COR-L47 (cell line): ENCODE measurements around the gene OR5H15.
"Not testable (repeated sequence)": the region's sequence is repeated elsewhere in the genome, so short reads cannot be mapped to it uniquely, and the experiment has no call there.

Experiments
- DNase-seq: peaks from one replicate; lab custom pipeline; 2025; lab: John Stamatoyannopoulos, UW

OR5H15 gene

DNA sequence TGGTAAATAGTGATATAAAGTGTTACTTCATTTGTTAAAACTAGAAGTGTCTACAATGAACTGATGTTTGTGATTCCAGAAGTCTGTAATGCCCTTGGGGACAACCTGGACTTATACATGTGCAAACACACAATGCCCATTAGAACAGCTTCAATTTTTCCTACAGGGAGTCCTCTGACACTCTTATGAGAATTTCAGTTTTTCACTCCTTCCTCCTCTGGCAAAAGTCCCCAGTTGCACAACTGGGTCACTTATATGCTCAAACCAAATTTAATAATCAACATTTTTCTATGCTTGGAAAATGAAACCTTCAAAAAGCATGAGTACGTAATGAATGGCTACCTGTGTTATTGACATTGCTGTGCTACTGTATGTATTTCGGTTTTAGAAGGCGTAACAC lies at the start of gene OR5H15:
Gene OR5H15 (plus strand): TSS at position 301 of the 400 bp plus-strand sequence. CDS start 2,004 bp downstream, outside the sequence.
- DNase-seq, result no peak

DNA sequence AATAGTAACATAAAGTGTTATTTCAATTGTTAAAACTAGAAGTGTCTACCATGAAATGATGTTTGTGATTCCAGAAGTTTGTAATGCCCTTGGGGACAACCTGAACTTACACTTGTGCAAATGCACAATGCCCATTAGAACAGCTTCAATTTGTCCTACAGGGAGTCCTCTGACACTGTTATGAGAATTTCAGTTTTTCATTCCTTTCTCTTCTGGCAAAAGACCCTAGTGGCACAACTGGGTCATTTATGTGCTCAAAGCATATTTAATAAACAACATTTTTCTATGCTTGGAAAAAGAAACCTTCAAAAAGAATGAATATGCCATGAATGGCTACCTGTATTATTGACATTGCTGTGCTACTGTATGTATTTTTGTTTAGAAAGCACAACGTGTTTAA lies 36.1 kb upstream of the OR5H15 start, which contains the start of gene OR5H1:
Gene OR5H1 (plus strand): TSS at position 301 of the 400 bp plus-strand sequence. CDS start 1,977 bp downstream, outside the sequence.
- no peak for DNase-seq

DNA sequence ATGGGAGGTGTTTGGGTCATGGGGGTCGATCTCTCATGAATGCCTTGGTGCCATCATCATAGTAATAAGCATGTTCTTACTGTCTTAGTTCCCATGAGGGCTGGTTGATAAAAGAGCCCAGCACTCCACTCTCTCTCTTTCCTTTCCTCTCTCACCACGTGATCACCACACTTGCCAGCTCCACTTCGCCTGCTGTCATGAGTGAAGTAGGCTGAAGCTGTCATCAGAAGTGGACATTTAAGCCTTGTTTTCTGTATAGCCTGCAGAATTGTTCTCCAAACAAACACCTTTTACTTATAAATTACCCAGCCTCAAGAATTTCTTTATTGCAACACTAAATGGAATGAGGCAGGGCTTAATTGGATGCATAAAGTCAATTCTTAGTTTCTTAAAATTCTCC lies 29.9 kb upstream of the OR5H15 start:
- DNase-seq, result no peak

DNA sequence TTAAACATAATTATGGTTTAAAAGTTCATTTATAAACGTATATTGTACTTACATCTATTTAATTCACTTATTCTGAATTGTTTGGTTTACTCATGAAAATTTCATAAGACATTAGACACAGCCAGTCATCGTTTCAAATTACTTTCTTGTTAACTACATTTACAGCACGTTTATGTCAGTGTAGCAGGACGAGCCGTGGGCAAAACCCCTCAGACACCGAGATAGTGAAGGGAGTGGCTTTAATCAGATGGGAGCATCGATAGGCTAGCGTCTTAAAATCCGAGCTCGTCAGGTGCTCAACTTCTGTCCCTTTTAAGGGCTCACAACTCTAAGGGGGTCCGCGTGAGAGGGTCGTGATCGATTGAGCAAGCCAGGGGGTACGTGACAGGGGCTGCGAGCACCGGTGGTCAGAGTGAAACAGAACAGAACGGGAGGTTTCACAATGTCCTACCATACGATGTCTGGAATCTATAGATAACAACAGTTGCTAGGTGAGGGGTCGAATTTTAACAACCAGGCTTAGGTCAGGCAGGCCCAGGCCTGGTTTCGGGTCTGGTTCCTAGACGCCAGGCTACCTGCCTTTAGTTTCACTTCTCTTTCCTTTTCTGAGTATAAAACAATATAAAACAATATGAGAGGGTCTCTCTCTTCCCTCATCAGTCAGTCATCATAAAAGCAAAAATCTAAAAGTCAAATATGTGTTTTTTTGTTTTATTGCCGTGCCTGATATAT lies 28.5 kb upstream of the OR5H15 start:
- not testable (repeated sequence) for DNase-seq

DNA sequence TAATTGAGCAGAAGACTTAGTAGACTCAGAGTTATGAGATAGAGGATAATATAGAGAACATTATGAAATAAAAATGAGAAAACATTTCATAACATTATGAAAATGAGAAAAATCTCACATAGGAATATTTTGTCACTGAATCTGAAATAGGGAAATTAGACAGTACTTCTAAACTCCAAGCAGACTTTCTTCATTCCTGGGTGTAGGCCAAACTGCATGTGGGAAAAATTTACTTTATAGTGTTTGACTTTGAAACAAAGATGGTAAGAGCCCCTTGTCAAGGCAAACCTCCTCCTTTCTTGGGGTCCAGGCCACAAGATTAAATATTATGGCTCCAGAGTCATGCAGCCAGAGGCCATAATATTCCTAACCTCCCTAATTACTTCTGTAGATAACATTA lies 26.0 kb upstream of the OR5H15 start:
- no peak for DNase-seq

DNA sequence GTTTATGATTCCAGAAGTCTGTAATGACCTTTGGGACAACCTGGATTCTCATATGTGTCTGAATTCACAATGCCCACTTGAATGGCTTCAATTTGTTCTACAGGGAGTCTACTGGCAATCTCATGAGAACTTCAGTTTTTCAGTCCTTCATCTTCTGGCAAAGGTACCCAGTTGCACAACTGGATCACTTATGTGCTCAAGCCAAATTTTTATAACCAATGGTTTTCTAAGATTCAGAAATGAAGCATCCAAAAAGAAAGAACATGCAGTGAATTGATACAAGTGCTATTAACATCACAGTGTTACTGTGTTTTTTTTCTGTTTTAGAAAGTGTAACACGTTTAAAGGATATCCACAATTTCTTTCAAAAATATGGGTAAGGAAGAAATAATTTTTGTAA lies 19.3 kb upstream of the OR5H15 start, which contains the start of gene OR5H14:
Gene OR5H14 (plus strand): TSS at position 301 of the 400 bp plus-strand sequence. CDS start 1,907 bp downstream, outside the sequence.
- no peak for DNase-seq

DNA sequence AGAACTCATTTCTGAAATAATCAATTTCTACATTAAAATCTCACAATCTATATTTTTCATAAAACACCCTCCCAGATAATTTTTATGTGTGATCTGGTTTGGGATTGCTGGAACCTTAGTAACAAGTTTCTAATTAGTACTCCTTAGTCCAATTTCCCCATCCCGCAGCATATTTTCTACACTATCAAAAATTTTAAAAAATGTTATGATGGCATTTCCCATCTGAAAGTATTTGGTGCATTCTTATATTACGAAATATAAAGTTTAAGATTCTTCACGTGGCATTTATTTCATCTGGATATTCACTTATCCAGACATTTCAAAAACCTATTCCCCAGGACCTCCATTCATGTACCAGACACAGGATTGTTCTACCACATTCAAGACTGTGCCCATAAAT lies 17.7 kb upstream of the OR5H15 start:
- no peak for DNase-seq

DNA sequence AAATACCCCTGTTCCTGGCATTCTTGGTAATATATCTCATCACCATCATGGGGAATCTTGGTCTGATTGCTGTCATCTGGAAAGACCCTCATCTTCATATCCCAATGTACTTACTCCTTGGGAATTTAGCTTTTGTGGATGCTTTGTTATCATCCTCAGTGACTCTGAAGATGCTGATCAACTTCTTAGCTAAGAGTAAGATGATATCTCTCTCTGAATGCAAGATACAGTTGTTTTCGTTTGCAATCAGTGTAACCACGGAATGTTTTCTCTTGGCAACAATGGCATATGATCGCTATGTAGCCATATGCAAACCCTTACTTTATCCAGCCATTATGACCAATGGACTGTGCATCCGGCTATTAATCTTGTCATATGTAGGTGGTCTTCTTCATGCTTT lies 17.0 kb upstream of the OR5H15 start:
- not testable (repeated sequence) for DNase-seq

DNA sequence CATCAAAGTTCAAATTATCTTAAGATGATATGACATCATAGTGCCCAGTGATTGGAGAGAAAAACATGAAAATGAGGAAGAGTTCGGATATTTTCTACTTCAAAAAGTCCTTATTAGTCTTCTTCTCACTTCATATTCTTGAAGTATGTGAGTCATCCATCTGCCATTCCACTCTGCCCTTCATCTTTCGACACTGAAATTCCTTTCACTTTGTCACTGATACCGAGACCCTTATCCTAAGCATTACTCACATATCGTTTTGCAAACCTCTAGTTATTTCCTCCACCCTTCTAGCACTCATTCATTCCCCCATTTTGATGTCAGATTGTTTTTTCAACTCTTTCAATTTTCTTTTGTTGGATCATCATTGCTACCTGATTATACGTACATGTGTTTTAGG lies 15.3 kb upstream of the OR5H15 start:
- DNase-seq, result no peak

DNA sequence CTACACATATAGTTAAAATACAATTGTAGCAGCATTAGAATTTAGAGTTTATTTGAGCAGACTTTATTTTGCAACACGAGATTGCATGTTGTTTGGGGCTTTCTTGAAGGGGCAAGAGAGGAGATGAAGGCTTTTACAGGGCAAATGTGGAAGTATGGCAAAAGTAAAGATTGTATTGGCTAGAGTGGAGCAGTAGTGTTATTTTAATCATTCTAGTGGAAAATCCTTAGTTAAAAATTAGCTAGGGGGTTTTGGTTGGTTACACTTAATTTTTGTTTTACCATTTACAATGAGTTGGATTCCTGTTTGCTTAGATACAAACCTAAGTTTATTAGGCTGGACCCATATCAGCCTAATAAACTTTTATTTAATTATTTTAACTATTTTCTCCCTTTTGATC lies 4.6 kb downstream of the OR5H15 start:
- no peak for DNase-seq

DNA sequence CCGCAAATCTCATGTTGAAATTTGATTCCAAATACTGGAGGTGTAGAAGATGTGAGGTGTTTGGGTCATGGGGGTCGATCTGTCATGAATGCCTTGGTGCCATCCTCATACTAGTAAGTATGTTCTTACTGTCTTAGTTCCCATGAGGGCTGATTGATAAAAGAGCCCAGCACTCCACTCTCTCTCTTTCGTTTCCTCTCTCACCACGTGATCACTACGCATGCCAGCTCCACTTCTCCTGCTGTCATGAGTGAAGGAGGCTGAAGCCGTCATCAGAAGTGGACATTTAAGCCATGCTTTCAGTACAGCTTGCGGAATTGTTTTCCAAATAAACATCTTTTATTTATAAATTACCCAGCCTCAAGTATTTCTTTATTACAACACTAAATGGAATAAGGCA lies 6.1 kb downstream of the OR5H15 start:
- DNase-seq, result no peak

DNA sequence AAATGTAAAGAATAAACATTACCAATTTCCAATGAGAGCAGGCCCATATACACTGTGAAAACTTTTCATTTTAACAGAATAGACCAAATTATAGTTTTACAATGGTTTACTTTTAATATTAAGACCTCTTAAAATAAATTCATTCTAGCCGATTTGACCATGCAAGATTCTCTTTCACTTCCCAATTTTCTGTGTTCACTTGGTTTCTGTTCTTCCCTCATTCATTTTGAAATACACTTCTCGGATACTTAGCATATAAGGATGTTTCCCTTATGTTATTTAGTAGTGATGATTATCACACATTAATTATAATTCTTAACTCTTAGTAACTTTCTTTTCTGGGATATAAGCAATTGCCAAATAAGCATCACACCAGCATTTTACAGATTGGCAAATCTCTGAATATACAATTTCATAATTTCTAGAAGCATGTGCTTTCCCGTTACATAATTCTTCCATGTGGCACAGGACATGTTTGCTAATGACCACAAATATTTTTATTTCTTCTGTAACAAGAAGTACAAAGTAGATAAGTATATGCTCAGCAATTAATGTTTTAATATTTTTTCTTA lies 13.9 kb downstream of the OR5H15 start:
- no peak for DNase-seq

DNA sequence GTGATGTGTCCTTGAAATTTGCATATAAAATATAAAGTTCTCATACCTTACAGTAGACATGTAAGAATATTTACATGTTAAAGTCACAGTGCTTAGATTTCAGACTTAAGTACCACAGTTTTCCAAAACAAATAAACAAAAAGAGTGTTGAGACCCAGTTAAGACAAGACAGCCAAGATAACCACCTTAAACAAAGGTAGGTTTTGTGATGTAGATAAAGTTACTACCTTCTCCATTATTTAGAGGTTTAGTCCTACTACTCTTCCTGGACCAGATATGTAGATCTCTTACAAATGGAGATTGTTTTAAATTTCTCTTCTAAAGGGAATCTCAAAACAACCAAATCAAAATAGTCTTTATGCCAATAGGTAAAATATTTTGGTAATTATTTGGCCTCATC lies 15.7 kb downstream of the OR5H15 start:
- no peak for DNase-seq

DNA sequence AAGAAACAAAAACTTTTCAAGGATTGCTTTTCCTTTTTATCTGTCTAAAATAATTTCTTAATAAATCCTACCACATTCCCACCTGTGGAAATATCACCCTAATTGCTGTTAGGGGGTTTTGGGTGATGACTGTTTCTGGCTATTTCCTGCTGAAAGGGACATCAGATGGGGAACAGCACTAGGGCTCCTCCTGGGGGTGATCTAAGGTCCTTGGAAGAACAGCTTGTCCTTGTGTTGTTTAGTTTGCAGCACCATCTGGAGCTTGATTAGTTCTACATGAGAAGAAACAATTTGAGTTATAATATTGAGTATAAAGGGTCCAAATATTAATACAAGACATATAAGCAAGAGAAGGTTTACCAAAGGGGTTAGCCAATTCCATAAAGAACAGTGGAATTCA lies 18.7 kb downstream of the OR5H15 start:
- DNase-seq, result no peak

DNA sequence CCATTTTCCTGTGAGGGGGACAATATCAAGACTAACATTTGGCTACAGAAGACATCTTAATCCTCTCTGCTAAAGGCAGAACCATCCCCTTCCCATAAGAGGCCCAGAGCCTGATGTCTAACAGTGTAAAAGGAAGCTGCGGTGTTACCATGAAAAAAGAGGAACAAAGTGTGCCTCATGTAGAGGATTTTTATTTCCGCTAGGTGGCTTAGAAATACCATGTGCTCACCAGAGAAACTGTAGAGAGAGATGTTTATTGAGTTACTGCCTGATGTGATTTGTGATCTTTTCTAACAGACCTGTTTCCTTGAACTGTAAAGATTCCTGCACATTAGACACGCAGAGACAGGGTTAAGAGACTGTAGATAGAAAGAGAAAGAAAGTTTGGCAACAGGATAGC lies 22.0 kb downstream of the OR5H15 start:
- no peak for DNase-seq

DNA sequence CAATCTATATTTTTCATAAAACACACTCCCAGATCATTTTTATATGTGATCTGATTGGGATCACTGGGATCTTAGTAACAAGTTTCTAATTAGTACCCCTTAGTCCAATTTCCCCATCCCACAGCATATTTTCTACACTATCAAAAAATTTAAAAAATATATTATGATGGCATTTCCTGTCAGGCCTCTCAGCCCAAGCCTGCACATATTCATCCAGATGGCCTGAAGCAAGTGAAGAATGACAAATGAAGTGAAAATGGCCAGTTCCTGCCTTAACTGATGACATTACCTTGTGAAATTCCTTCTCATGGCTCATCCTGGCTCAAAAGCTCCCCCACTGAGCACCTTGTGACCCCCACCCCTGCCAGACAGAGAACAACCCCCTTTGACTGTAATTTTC lies 24.4 kb downstream of the OR5H15 start:
- DNase-seq, result not testable (repeated sequence)

DNA sequence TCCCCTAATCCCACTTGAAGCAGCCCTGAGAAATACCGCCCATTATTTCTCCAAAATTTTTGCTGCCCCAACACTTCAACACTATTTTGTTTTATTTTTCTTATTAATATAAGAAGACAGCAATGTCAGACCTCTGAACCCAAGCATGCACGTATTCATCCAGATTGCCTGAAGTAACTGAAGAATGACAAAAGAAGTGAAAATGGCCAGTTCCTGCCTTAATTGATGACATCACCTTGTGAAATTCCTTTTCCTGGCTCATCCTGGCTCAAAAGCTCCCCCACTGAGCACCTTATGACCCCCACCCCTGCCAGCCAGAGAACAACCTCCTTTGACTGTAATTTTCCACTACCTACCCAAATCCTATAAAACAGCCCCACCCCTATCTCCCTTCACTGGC lies 29.8 kb downstream of the OR5H15 start:
- not testable (repeated sequence) for DNase-seq

DNA sequence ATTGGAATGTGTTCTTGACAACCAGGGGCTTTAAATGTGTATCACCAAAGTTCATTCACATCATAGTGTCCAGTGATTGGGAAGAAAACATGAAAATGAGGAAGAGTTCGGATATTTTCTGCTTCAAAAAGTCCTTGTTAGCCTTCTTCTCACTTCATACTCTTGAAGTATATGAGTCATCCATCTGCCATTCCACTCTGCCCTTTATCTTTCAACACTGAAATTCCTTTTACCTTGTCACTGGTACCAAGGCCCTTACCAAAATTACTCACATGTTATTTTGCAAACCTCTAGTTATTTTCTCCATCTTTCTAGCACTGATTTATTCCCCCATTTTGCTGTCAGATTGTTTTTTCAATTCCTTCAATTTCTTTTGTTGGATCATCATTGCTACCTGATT lies 32.5 kb downstream of the OR5H15 start:
- no peak for DNase-seq

DNA sequence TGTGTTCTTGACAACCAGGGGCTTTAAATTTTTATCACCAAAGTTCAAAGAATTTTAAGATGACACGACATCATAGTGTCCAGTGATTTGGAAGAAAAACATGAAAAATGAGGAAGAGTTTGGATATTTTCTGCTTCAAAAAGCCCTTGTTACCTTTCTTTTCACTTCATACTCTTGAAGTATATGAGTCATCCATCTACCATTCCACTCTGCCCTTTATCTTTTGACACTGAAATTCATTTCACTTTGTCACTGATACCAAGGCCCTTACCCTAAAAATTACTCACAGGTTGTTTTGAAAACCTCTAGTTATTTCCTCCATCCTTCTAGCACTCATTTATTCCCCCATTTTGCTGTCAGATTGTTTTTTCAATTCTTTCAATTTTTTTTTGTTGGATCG lies 42.7 kb downstream of the OR5H15 start:
- DNase-seq, result no peak

DNA sequence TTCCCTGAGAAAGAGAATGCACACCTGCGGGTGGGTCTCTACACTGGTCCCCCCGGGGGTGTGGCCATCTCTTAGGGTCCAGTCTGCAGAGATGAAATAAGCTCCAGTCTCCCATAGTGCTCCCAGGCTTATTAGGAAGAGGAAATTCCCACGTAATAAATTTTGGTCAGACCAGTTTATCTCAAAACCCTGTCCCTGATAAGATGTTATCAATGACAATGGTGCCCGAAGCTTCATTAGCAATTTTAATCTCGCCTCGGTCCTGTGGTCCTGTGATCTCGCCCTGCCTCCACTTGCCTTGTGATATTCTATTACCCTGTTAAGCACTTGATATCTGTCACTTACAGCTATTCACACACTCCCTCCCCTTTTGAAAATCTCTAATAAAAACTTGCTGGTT lies 46.8 kb downstream of the OR5H15 start:
- no peak for DNase-seq

DNA sequence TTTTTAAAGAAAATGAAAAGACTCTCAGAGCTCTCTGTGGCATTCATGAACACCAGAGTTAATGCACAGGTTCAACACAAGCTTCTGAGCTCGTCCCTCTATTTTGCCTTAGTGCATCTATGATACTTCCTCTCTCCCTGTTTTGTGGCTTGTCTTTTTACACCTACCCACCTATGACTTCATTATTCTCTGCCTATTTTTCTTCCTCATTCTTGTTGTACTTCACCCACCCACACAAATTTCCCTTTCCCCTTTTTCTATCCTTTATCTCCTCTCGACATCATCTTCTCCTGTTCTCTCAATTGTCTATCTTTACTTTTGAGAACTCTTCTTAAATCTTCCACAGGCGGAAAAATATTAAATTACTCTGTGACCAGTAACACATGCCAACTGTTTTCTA lies 48.6 kb downstream of the OR5H15 start:
- DNase-seq, result no peak
